Muscle layer of colon (tissue), 2 donors: ENCODE data around the gene FBXL2.

Experiments
- H3K27ac ChIP-seq: one replicate; pipeline ENCODE4 v1.7.0; 2013; ENCODE audit warnings: low read depth, mild to moderate bottlenecking, low read length, moderate library complexity
- H3K27me3 ChIP-seq, 2 donors: one replicate each; pipeline ENCODE4 v1.7.0; 2013; ENCODE audit warnings: low read length in 2 of 2, mild to moderate bottlenecking in 2 of 2; ENCODE audit not compliant: insufficient read depth in 2 of 2, control insufficient read depth in 1 of 2
- H3K36me3 ChIP-seq: one replicate; pipeline ENCODE4 v1.7.0; 2013; ENCODE audit warnings: mild to moderate bottlenecking, low read length; ENCODE audit not compliant: insufficient read depth
- H3K4me1 ChIP-seq: one replicate; pipeline ENCODE4 v1.7.0; 2013; ENCODE audit warnings: mild to moderate bottlenecking, low read length; ENCODE audit not compliant: insufficient read depth
- H3K4me3 ChIP-seq, 2 donors: one replicate each; pipeline ENCODE4 v1.7.0; 2013; ENCODE audit warnings: low read length in 2 of 2, low read depth in 1 of 2, mild to moderate bottlenecking in 1 of 2, moderate library complexity in 1 of 2
- H3K9ac ChIP-seq: one replicate; pipeline ENCODE4 v1.7.0; 2013; ENCODE audit warnings: low read length
- H3K9me3 ChIP-seq: one replicate; pipeline ENCODE4 v1.7.0; 2013; ENCODE audit warnings: mild to moderate bottlenecking, low read length
- donor health status: abdominal sarcoma.
- donor health status: Adenocarcinoma of cecum.

The FBXL2 gene

GRCh38 chr3:33277193-33277882 is at the start of gene FBXL2:
FBXL2 (plus strand) TSS chr3:33277442; CDS start chr3:33277513, 71 bp downstream.
- peak within 1 kb of the TSS; percentile 54 for H3K9ac ChIP-seq
- H3K9me3 ChIP-seq = no peaks in the 10 kb centered on the region
- H3K4me3 ChIP-seq = peak within 1 kb of the TSS; percentile 57 to 80
- H3K27ac ChIP-seq = no peak within 1 kb of the TSS
- H3K36me3 ChIP-seq = no peaks in the 10 kb centered on the region
- peaks cover 0 to 5% of the 10 kb centered on the region in 2 donors for H3K27me3 ChIP-seq
- H3K4me1 ChIP-seq = peaks cover 6% of the 10 kb centered on the region

GRCh38 chr3:33229066-33229465 is 48.2 kb upstream of the FBXL2 start:
- no peak overlapping the region for H3K4me3 ChIP-seq
- no peaks in the 10 kb centered on the region for H3K36me3 ChIP-seq
- H3K4me1 ChIP-seq = no peaks in the 10 kb centered on the region
- no peaks in the 10 kb centered on the region for H3K9me3 ChIP-seq
- no peak overlapping the region for H3K27ac ChIP-seq
- H3K9ac ChIP-seq = no peak overlapping the region
- no peaks in the 10 kb centered on the region for H3K27me3 ChIP-seq

GRCh38 chr3:33229947-33230346 is 47.3 kb upstream of the FBXL2 start:
- no peaks in the 10 kb centered on the region for H3K9me3 ChIP-seq
- H3K27ac ChIP-seq = no peak overlapping the region
- no peaks in the 10 kb centered on the region for H3K27me3 ChIP-seq
- H3K36me3 ChIP-seq = no peaks in the 10 kb centered on the region
- no peaks in the 10 kb centered on the region for H3K4me1 ChIP-seq
- H3K9ac ChIP-seq = no peak overlapping the region
- no peak overlapping the region for H3K4me3 ChIP-seq

- no peaks in the 10 kb centered on the region for H3K4me1 ChIP-seq
- no peak overlapping the region for H3K4me3 ChIP-seq
- H3K27ac ChIP-seq = no peak overlapping the region
- no peaks in the 10 kb centered on the region for H3K9me3 ChIP-seq
- H3K27me3 ChIP-seq = no peaks in the 10 kb centered on the region
- H3K36me3 ChIP-seq = no peaks in the 10 kb centered on the region
- H3K9ac ChIP-seq = no peak overlapping the region
These were observed 45.3 kb upstream of the FBXL2 start for GRCh38 chr3:33231756-33232465.

- H3K9ac ChIP-seq = no peak overlapping the region
- H3K27me3 ChIP-seq = no peaks in the 10 kb centered on the region
- H3K36me3 ChIP-seq = no peaks in the 10 kb centered on the region
- no peaks in the 10 kb centered on the region for H3K9me3 ChIP-seq
- no peaks in the 10 kb centered on the region for H3K4me1 ChIP-seq
- no peak overlapping the region for H3K27ac ChIP-seq
- no peak overlapping the region for H3K4me3 ChIP-seq
These were observed 43.4 kb upstream of the FBXL2 start for GRCh38 chr3:33233884-33234283.

- H3K27ac ChIP-seq = no peak overlapping the region
- H3K27me3 ChIP-seq = no peaks in the 10 kb centered on the region
- H3K4me3 ChIP-seq = no peak overlapping the region
- H3K9ac ChIP-seq = no peak overlapping the region
- H3K4me1 ChIP-seq = no peaks in the 10 kb centered on the region
- no peaks in the 10 kb centered on the region for H3K9me3 ChIP-seq
- H3K36me3 ChIP-seq = no peaks in the 10 kb centered on the region
These were observed 41.2 kb upstream of the FBXL2 start for GRCh38 chr3:33236005-33236404.

GRCh38 chr3:33237439-33237838 is 39.8 kb upstream of the FBXL2 start:
- H3K27me3 ChIP-seq = no peaks in the 10 kb centered on the region
- H3K9ac ChIP-seq = no peak overlapping the region
- H3K27ac ChIP-seq = no peak overlapping the region
- no peak overlapping the region for H3K4me3 ChIP-seq
- H3K36me3 ChIP-seq = no peaks in the 10 kb centered on the region
- H3K4me1 ChIP-seq = no peaks in the 10 kb centered on the region
- H3K9me3 ChIP-seq = no peaks in the 10 kb centered on the region

- H3K27ac ChIP-seq = no peak overlapping the region
- H3K9me3 ChIP-seq = no peaks in the 10 kb centered on the region
- H3K27me3 ChIP-seq = no peaks in the 10 kb centered on the region
- no peaks in the 10 kb centered on the region for H3K36me3 ChIP-seq
- H3K9ac ChIP-seq = no peak overlapping the region
- no peak overlapping the region for H3K4me3 ChIP-seq
- H3K4me1 ChIP-seq = no peaks in the 10 kb centered on the region
These were observed 38.3 kb upstream of the FBXL2 start for GRCh38 chr3:33238923-33239322.

- Histone ChIP-seq H3K9me3 (no peaks in the 10 kb centered on the region), H3K27me3 (no peaks in the 10 kb centered on the region), H3K27ac (no peak overlapping the region), H3K36me3 (no peaks in the 10 kb centered on the region), H3K9ac (no peak overlapping the region), H3K4me3 (no peak overlapping the region), H3K4me1 (no peaks in the 10 kb centered on the region)
These were observed 37.0 kb upstream of the FBXL2 start for GRCh38 chr3:33240261-33240660.

GRCh38 chr3:33246786-33247185 is 30.5 kb upstream of the FBXL2 start:
- Histone ChIP-seq H3K9me3 (no peaks in the 10 kb centered on the region), H3K27me3 (no peaks in the 10 kb centered on the region), H3K4me3 (no peak overlapping the region), H3K4me1 (no peaks in the 10 kb centered on the region), H3K27ac (no peak overlapping the region), H3K36me3 (no peaks in the 10 kb centered on the region), H3K9ac (no peak overlapping the region)

GRCh38 chr3:33250712-33251111 is 26.5 kb upstream of the FBXL2 start:
- no peak overlapping the region for H3K9ac ChIP-seq
- no peaks in the 10 kb centered on the region for H3K27me3 ChIP-seq
- H3K27ac ChIP-seq = no peak overlapping the region
- no peaks in the 10 kb centered on the region for H3K36me3 ChIP-seq
- no peaks in the 10 kb centered on the region for H3K9me3 ChIP-seq
- H3K4me1 ChIP-seq = no peaks in the 10 kb centered on the region
- no peak overlapping the region for H3K4me3 ChIP-seq

GRCh38 chr3:33256249-33256648 is 21.0 kb upstream of the FBXL2 start:
- H3K4me3 ChIP-seq = no peak overlapping the region
- no peaks in the 10 kb centered on the region for H3K4me1 ChIP-seq
- no peak overlapping the region for H3K27ac ChIP-seq
- no peaks in the 10 kb centered on the region for H3K27me3 ChIP-seq
- no peaks in the 10 kb centered on the region for H3K9me3 ChIP-seq
- H3K36me3 ChIP-seq = no peaks in the 10 kb centered on the region
- no peak overlapping the region for H3K9ac ChIP-seq
